Adrenal gland (tissue), 5 donors: ENCODE results near the gene EID3.
"Not testable (repeated sequence)": the region's sequence is repeated elsewhere in the genome, so short reads cannot be mapped to it uniquely, and the experiment has no call there.

ENCODE experiments used
- CTCF ChIP-seq, 6 experiments: fragments of 450-650 bp in 4 of 6; fragments of 200-600 bp in 2 of 6; sonication (generic) in 1 of 6; IDR thresholded peaks; 1 replicate in 5 of 6; 2 replicates in 1 of 6; pipeline versions ENCODE4 v1.5.1 to v1.8.0; 2016 to 2021; ENCODE audit warnings: antibody characterized with exemption in 6 of 6, mild to moderate bottlenecking in 2 of 6, moderate library complexity in 1 of 6
- POLR2A ChIP-seq, 2 donors: fragments of 450-650 bp; IDR thresholded peaks; one replicate each; pipeline ENCODE4 v1.6.1; 2017; ENCODE audit warnings: antibody characterized with exemption in 2 of 2, mild to moderate bottlenecking in 2 of 2, moderate library complexity in 1 of 2
- donor health status: DM: no; HTN: no; CAD: no.

- TF ChIP-seq POLR2A, CTCF (IDR thresholded peaks at IDR 0.05): not testable (repeated sequence)
These were observed 24.7 kb downstream of the EID3 start for GRCh38 chr12:104328278-104328677.
